ENCODE data around the gene SCUBE1. TPM values are rescaled to one million over a fixed set of nuclear protein-coding genes. Genes with fewer than 3 reads are reported as not detected.

The SCUBE1 gene
- total RNA-seq, 4 donors from 2014 or later: 37.3 to 107 (median 75.9) TPM

DNA sequence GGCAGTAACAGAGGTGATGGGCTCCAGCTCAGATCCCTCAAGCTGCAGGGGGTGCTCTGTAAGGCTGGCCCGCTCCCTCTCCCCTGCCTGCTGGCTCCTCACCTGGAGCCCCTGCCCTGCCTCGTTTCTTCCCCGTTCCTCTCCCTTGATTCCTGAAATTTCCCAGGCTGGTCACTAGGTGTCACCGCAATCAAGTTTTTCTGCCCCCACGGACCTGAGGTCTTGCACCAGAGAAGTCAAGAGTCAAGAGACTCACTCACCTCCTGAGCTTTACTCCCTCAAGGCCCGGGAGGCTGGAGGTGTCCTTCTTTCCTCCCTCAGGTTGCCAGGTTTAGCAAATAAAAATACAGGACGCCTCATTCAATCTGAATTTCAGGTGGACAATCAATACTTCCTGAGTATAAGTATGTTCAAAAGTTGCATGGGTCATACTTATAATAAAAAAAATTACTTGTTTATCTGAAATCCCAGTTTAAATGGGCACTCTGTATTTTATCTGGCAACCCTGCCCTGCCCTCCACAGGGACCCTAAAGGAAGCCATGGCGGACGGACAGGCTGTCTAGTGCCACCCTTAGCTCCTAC lies 69.2 kb downstream of the SCUBE1 start:
- Histone ChIP-seq H3K27me3 (peaks cover 3% of the 10 kb centered on the region), H3K27ac (no peak overlapping the region), H3K9me3 (no peaks in the 10 kb centered on the region), H3K4me3 (no peak overlapping the region), H3K36me3 (peaks cover 0 to 30% of the 10 kb centered on the region in 2 donors), H3K4me1 (peaks cover 0 to 20% (median 0%) of the 10 kb centered on the region in 3 donors)
- ATAC-seq: peak; percentile 60
- TF ChIP-seq, protein P1, sequence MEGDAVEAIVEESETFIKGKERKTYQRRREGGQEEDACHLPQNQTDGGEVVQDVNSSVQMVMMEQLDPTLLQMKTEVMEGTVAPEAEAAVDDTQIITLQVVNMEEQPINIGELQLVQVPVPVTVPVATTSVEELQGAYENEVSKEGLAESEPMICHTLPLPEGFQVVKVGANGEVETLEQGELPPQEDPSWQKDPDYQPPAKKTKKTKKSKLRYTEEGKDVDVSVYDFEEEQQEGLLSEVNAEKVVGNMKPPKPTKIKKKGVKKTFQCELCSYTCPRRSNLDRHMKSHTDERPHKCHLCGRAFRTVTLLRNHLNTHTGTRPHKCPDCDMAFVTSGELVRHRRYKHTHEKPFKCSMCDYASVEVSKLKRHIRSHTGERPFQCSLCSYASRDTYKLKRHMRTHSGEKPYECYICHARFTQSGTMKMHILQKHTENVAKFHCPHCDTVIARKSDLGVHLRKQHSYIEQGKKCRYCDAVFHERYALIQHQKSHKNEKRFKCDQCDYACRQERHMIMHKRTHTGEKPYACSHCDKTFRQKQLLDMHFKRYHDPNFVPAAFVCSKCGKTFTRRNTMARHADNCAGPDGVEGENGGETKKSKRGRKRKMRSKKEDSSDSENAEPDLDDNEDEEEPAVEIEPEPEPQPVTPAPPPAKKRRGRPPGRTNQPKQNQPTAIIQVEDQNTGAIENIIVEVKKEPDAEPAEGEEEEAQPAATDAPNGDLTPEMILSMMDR (IDR thresholded peaks at IDR 0.05): peak in 3 of 4 experiments; percentile 79 to 86 (median 83)
- TF ChIP-seq POLR2AphosphoS5 (IDR thresholded peaks at IDR 0.05): no peak
- 28 to 31% methylated on average over 4 to 8 of the region's 9 CpGs for WGBS, 2 donors (ENCODE audit: low coverage in 1 of 2)

GRCh38 chr22:43272869-43273318 lies 70.3 kb downstream of the SCUBE1 start:
- Histone ChIP-seq H3K9me3 (no peaks in the 10 kb centered on the region), H3K36me3 (peaks cover 0 to 37% of the 10 kb centered on the region in 2 donors), H3K4me3 (no peak overlapping the region), H3K27me3 (peaks cover 3% of the 10 kb centered on the region), H3K27ac (no peak overlapping the region), H3K4me1 (peaks cover 0 to 12% (median 0%) of the 10 kb centered on the region in 3 donors)
- ATAC-seq: no peak
- WGBS, 2 donors (ENCODE audit: low coverage in 1 of 2): 82% methylated on average over 8 of the region's 12 CpGs; no CpG with 5 or more reads in 1 of the 2 donors
- TF ChIP-seq, protein P1 (IDR thresholded peaks at IDR 0.05): no peak
- no peak for TF ChIP-seq EP300 (IDR thresholded peaks at IDR 0.05)
- no peak for TF ChIP-seq POLR2AphosphoS5 (IDR thresholded peaks at IDR 0.05)
- no peak for TF ChIP-seq POLR2A (IDR thresholded peaks at IDR 0.05)

DNA sequence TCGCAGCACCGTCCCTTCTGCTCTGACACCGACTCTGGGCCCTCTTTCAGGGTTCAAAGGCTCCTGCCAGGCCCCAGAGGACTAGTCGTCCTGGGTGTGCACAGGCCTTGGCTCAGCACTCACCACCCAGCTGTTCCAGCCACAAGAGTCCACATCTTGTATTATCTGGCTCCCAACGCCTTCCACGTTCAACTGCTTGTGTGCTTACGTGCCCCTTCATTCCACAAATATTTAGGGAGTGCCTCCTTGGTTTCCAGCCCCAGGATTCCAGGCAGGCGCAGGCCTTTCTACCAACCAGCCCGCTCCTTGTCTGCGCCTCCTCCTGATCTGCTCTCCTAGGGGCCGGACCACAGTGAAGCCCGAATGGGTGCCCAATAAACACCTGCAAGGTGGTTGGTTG lies 70.9 kb downstream of the SCUBE1 start:
- Histone ChIP-seq H3K36me3 (peaks cover 0 to 37% of the 10 kb centered on the region in 2 donors), H3K27ac (no peak overlapping the region), H3K27me3 (peaks cover 3% of the 10 kb centered on the region), H3K9me3 (no peaks in the 10 kb centered on the region), H3K4me1 (peaks cover 0 to 12% (median 0%) of the 10 kb centered on the region in 3 donors), H3K4me3 (no peak overlapping the region)
- no peak for ATAC-seq
- WGBS, 2 donors (ENCODE audit: low coverage in 1 of 2): 60 to 70% methylated on average over 4 to 7 of the region's 12 CpGs
- TF ChIP-seq POLR2A (IDR thresholded peaks at IDR 0.05) (no peak), POLR2AphosphoS5 (IDR thresholded peaks at IDR 0.05) (no peak), EP300 (IDR thresholded peaks at IDR 0.05) (no peak)

GRCh38 chr22:43270949-43271348 lies 72.2 kb downstream of the SCUBE1 start:
- ATAC-seq: no peak
- H3K36me3 ChIP-seq: peaks cover 0 to 45% of the 10 kb centered on the region in 2 donors
- 88 to 94% methylated on average over 3 to 6 of the region's 7 CpGs for WGBS, 2 donors (ENCODE audit: low coverage in 1 of 2)
- no peak overlapping the region for H3K27ac ChIP-seq
- H3K4me1 ChIP-seq: peaks cover 0 to 12% (median 0%) of the 10 kb centered on the region in 3 donors
- peaks cover 6% of the 10 kb centered on the region for H3K27me3 ChIP-seq
- no peak for TF ChIP-seq POLR2A (IDR thresholded peaks at IDR 0.05)
- no peak for TF ChIP-seq EP300 (IDR thresholded peaks at IDR 0.05)
- no peak for TF ChIP-seq POLR2AphosphoS5 (IDR thresholded peaks at IDR 0.05)
- TF ChIP-seq, protein P1 (IDR thresholded peaks at IDR 0.05): no peak
- no peak overlapping the region for H3K4me3 ChIP-seq
- no peaks in the 10 kb centered on the region for H3K9me3 ChIP-seq

DNA sequence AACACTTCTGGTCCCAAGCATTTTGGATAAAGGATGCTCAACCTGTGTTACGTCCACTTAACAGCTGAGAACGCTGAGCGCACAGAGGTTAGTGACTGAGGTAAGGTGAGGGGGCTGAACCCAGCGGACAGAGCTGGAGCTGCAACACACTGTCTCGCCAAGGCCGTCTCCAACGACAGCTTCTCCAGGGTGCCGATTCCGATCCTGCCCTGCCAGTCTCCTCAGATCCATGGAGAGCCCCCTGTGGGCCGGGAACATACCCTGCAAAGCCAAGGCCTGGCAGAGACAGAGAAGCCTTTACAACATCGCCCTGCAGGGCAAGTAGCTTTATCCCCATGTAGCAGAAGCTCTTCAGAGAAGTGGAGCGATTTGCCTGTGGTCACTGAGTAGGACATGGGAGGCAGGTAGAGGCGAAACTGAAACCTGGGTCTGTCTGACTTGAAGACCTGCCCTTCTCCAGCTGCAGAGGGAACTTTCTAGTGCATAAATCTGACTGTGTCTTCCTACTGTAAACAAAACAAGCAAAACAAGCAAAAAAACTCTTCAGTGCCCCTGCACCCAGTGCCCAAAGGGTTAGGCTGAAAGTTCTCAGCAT lies 72.8 kb downstream of the SCUBE1 start:
- no peaks in the 10 kb centered on the region for H3K9me3 ChIP-seq
- H3K27me3 ChIP-seq: peaks cover 6% of the 10 kb centered on the region
- no peak overlapping the region for H3K4me3 ChIP-seq
- peaks cover 0 to 12% (median 0%) of the 10 kb centered on the region in 3 donors for H3K4me1 ChIP-seq
- TF ChIP-seq POLR2A (IDR thresholded peaks at IDR 0.05) (no peak), POLR2AphosphoS5 (IDR thresholded peaks at IDR 0.05) (no peak), EP300 (IDR thresholded peaks at IDR 0.05) (no peak)
- TF ChIP-seq, protein P1 (IDR thresholded peaks at IDR 0.05): no peak
- no peak overlapping the region for H3K27ac ChIP-seq
- 85% methylated on average over 4 of the region's 13 CpGs; no CpG with 5 or more reads in 1 of the 2 donors for WGBS, 2 donors (ENCODE audit: low coverage in 1 of 2)
- no peak for ATAC-seq
- peaks cover 0 to 50% of the 10 kb centered on the region in 2 donors for H3K36me3 ChIP-seq

Data from gastroesophageal sphincter (tissue), 4 donors.